Measurements from ENCODE around the gene NOL7. TPM values are rescaled to one million over a fixed set of nuclear protein-coding genes. Genes with fewer than 3 reads are reported as not detected.
A peak's percentile ranks its signal among the peaks of the same experiment; 100 is the strongest.

Gene NOL7
- total and polyA plus RNA-seq, 9 of the 15 experiments (the other 6 are each of a cell fraction or from before 2014, with no cell fraction given), result 19.4 to 235 (median 157) TPM

- TF ChIP-seq PTRF (tag; IDR thresholded peaks at IDR 0.05), result no peak
- no peak for TF ChIP-seq SMARCC2 (IDR thresholded peaks at IDR 0.05; ENCODE audit: low read depth)
- no peak for TF ChIP-seq U2AF1 (optimal IDR thresholded peaks at IDR 0.05; ENCODE audit: low read depth, low read length)
- TF ChIP-seq PCBP2 (IDR thresholded peaks at IDR 0.05; ENCODE audit: low read depth, low read length, poor library complexity, severe bottlenecking), result no peak
- no peak for TF ChIP-seq PTTG1 (tag; IDR thresholded peaks at IDR 0.05; ENCODE audit: low read depth)
- no peak for TF ChIP-seq ESRRB (CRISPR knock-in tag; IDR thresholded peaks at IDR 0.05; ENCODE audit: borderline replicate concordance)
- no peak for TF ChIP-seq ZNF274 (IDR thresholded peaks at IDR 0.05; ENCODE audit: borderline replicate concordance, low read depth, low read length)
- peak; percentile 67 for TF ChIP-seq ATF3 (IDR thresholded peaks at IDR 0.05)
- TF ChIP-seq ATF3 (CRISPR knock-in tag; conservative IDR thresholded peaks at IDR 0.05), result no peak
Measured at GRCh38 chr6:13591205-13591921, 23.8 kb upstream of the NOL7 start (continued).

- ChIA-PET CTCF (ENCODE audit: low intra/inter-chr PET ratio) (no interaction called here), POLR2A (interaction anchor here (0.5 kb wide), 1 partner anchor 1480 kb away, joined by 3 read pairs; no protein-coding TSS in a partner anchor)
- no TSS peak for BruUV-seq (replicated peaks)
- H3K27me3 ChIP-seq (ENCODE audit: control insufficient read depth in 2 of 2, insufficient read depth in 2 of 2, low read length in 2 of 2), result no peaks in the 10 kb centered on the region
- no peak overlapping the region for H3K4me3 ChIP-seq
- 32% methylated on average over 6 of the region's 6 CpGs for WGBS (ENCODE audit: insufficient coverage, low coverage, missing lambda C conversion rate)
- peaks cover 40% of the 10 kb centered on the region for H3K36me3 ChIP-seq (ENCODE audit: control insufficient read depth, insufficient read depth, low read length)
- in situ Hi-C loops (cut with MboI) (no loop called here), intact Hi-C loops (cut with micrococcal nuclease) (no loop called here)
- H3K4me2 ChIP-seq (ENCODE audit: insufficient read depth, low read length), result no peak overlapping the region
- ATAC-seq (no peak), DNase-seq (ENCODE audit: extremely low read depth in 1 of 4, low spot score in 3 of 4) (no peak), FAIRE-seq (no peak)
- no peak overlapping the region for H2AFZ ChIP-seq (ENCODE audit: low read depth, low read length)
- H3K9me1 ChIP-seq (ENCODE audit: control insufficient read depth, insufficient read depth, low read length), result no peaks in the 10 kb centered on the region
- TF ChIP-seq USF1 (CRISPR knock-in tag; IDR thresholded peaks at IDR 0.05) (no peak), ZNF12 (CRISPR knock-in tag; IDR thresholded peaks at IDR 0.05) (peak; percentile 78; the same call in 1 of the 2 replicates)
- no peaks in the 10 kb centered on the region for H4K20me1 ChIP-seq (replicated peaks; ENCODE audit: control insufficient read depth, insufficient read depth, low read length)
- H3K9me3 ChIP-seq (replicated peaks; ENCODE audit: control insufficient read depth, insufficient read depth, low read depth, low read length), result no peaks in the 10 kb centered on the region
- H3K79me2 ChIP-seq (ENCODE audit: control insufficient read depth, insufficient read depth, low read length), result no peaks in the 10 kb centered on the region
- H3K9ac ChIP-seq (ENCODE audit: insufficient read depth in 1 of 2, low read depth in 2 of 2, low read length in 2 of 2), result no peak overlapping the region
- H3K4me1 ChIP-seq (replicated peaks in 1 of 2; ENCODE audit: control insufficient read depth in 2 of 2, insufficient read depth in 2 of 2, low read length in 2 of 2), result peaks cover 0 to 5% of the 10 kb centered on the region in 2 experiments; a peak in 2 of 5 replicates
- no peak overlapping the region for H3K27ac ChIP-seq (ENCODE audit: extremely low read depth, low read depth, low read length)
Measured at GRCh38 chr6:13593103-13593502, 22.0 kb upstream of the NOL7 start.
